Tibial nerve (tissue), 4 donors: ENCODE results near the gene RPP21. TPM values are rescaled to one million over a fixed set of nuclear protein-coding genes. Genes with fewer than 3 reads are reported as not detected.
"Not testable (repeated sequence)": the region's sequence is repeated elsewhere in the genome, so short reads cannot be mapped to it uniquely, and the experiment has no call there.

Experiments
- DNase-seq, 2 donors: peaks; one replicate each; pipeline ENCODE4 v3.0.0-alpha.2; 2019; ENCODE audit warnings: low spot score in 2 of 2
- H3K27ac ChIP-seq, 4 donors: fragments of 200-600 bp; sonication (generic) in 3 of 4; one replicate each; pipeline ENCODE4 v1.5.1; 2017 to 2019; ENCODE audit warnings: mild to moderate bottlenecking in 1 of 4
- H3K27me3 ChIP-seq, 2 donors: fragments of 200-600 bp; sonication (generic) in 1 of 2; one replicate each; pipeline versions ENCODE4 v1.5.1 to v1.6.0; 2017 to 2019
- H3K36me3 ChIP-seq, 3 donors: fragments of 200-600 bp; sonication (generic); one replicate each; pipeline ENCODE4 v1.5.1; 2018 to 2019
- H3K4me1 ChIP-seq, 4 donors: fragments of 200-600 bp; sonication (generic) in 3 of 4; one replicate each; pipeline ENCODE4 v1.5.1; 2017 to 2019
- H3K4me3 ChIP-seq, 4 donors: fragments of 200-600 bp; sonication (generic) in 3 of 4; one replicate each; pipeline ENCODE4 v1.5.1; 2017 to 2019; ENCODE audit warnings: mild to moderate bottlenecking in 1 of 4, moderate library complexity in 1 of 4
- H3K9me3 ChIP-seq, 4 donors: fragments of 200-600 bp; sonication (generic) in 3 of 4; one replicate each; pipeline ENCODE4 v1.5.1; 2017 to 2019
- EP300 ChIP-seq, 2 donors: sonication (generic); formaldehyde crosslinking; IDR thresholded peaks; one replicate each; pipeline ENCODE4 v1.6.1; 2017; ENCODE audit warnings: antibody characterized with exemption in 2 of 2, mild to moderate bottlenecking in 1 of 2
- POLR2A ChIP-seq, 2 donors: fragments of 450-650 bp; IDR thresholded peaks; one replicate each; pipeline ENCODE4 v1.6.1; 2017; ENCODE audit warnings: antibody characterized with exemption in 2 of 2, mild to moderate bottlenecking in 2 of 2, moderate library complexity in 2 of 2
- WGBS, 2 donors: methylation state at CpG; one replicate each; pipeline ENCODE4 v1.1.5; 2018; 5-methylcytosine and 5-hydroxymethylcytosine counted together
- total RNA-seq, 4 donors: library from RNA; depleted of rRNA; stranded (reverse); fragments of >200 nt; gene quantifications; one replicate each; pipeline ENCODE4 v1.1.0, GENCODE V29; 2016
- TF ChIP-seq, protein P1 (sequence below), 5 experiments: fragments of 200-600 bp in 3 of 5; fragments of 450-650 bp in 2 of 5; sonication (generic) in 3 of 5; IDR thresholded peaks; one replicate each; pipeline ENCODE4 v1.5.1; 2016 to 2019; ENCODE audit warnings: antibody characterized with exemption in 5 of 5, mild to moderate bottlenecking in 3 of 5, moderate library complexity in 2 of 5

RPP21 gene
- total RNA-seq, 4 donors from 2014 or later, result 48.6 to 120 (median 97.0) TPM

- Histone ChIP-seq H3K4me3 (no peak overlapping the region), H3K27ac (no peak overlapping the region), H3K4me1 (peaks cover 0 to 8% (median 5%) of the 10 kb centered on the region in 4 donors), H3K9me3 (peaks cover 0 to 4% (median 0%) of the 10 kb centered on the region in 4 donors), H3K36me3 (no peaks in the 10 kb centered on the region), H3K27me3 (peaks cover 0 to 76% of the 10 kb centered on the region in 2 donors)
- no peak for DNase-seq
- 57 to 60% methylated on average over 5 of the region's 5 CpGs for WGBS, 2 donors
- no peak for TF ChIP-seq EP300 (IDR thresholded peaks at IDR 0.05)
- no peak for TF ChIP-seq POLR2A (IDR thresholded peaks at IDR 0.05)
- TF ChIP-seq, protein P1, sequence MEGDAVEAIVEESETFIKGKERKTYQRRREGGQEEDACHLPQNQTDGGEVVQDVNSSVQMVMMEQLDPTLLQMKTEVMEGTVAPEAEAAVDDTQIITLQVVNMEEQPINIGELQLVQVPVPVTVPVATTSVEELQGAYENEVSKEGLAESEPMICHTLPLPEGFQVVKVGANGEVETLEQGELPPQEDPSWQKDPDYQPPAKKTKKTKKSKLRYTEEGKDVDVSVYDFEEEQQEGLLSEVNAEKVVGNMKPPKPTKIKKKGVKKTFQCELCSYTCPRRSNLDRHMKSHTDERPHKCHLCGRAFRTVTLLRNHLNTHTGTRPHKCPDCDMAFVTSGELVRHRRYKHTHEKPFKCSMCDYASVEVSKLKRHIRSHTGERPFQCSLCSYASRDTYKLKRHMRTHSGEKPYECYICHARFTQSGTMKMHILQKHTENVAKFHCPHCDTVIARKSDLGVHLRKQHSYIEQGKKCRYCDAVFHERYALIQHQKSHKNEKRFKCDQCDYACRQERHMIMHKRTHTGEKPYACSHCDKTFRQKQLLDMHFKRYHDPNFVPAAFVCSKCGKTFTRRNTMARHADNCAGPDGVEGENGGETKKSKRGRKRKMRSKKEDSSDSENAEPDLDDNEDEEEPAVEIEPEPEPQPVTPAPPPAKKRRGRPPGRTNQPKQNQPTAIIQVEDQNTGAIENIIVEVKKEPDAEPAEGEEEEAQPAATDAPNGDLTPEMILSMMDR (IDR thresholded peaks at IDR 0.05), result no peak
Observed at GRCh38 chr6:30359276-30359675, 14.3 kb downstream of the RPP21 start.

GRCh38 chr6:30360139-30360538 lies 15.2 kb downstream of the RPP21 start:
- TF ChIP-seq EP300 (IDR thresholded peaks at IDR 0.05), result no peak
- TF ChIP-seq, protein P1 (IDR thresholded peaks at IDR 0.05), result no peak
- TF ChIP-seq POLR2A (IDR thresholded peaks at IDR 0.05), result no peak
- Histone ChIP-seq H3K27ac (no peak overlapping the region), H3K36me3 (no peaks in the 10 kb centered on the region), H3K9me3 (peaks cover 0 to 4% (median 0%) of the 10 kb centered on the region in 4 donors), H3K27me3 (peaks cover 0 to 81% of the 10 kb centered on the region in 2 donors), H3K4me1 (peaks cover 0 to 8% (median 5%) of the 10 kb centered on the region in 4 donors), H3K4me3 (no peak overlapping the region)
- WGBS, 2 donors, result 53 to 58% methylated on average over 13 of the region's 13 CpGs
- no peak for DNase-seq

GRCh38 chr6:30361661-30362060 lies 16.7 kb downstream of the RPP21 start:
- Histone ChIP-seq H3K4me1 (peaks cover 0 to 8% (median 5%) of the 10 kb centered on the region in 4 donors), H3K27me3 (peaks cover 0 to 77% of the 10 kb centered on the region in 2 donors), H3K36me3 (no peaks in the 10 kb centered on the region), H3K9me3 (peaks cover 0 to 4% (median 0%) of the 10 kb centered on the region in 4 donors), H3K4me3 (no peak overlapping the region), H3K27ac (no peak overlapping the region)
- no peak for DNase-seq
- WGBS, 2 donors, result 88 to 93% methylated on average over 2 of the region's 2 CpGs
- TF ChIP-seq, protein P1 (IDR thresholded peaks at IDR 0.05), result no peak
- TF ChIP-seq EP300 (IDR thresholded peaks at IDR 0.05), result no peak
- no peak for TF ChIP-seq POLR2A (IDR thresholded peaks at IDR 0.05)

GRCh38 chr6:30363459-30363858 lies 18.5 kb downstream of the RPP21 start:
- H3K9me3 ChIP-seq, result peaks cover 0 to 8% (median 0%) of the 10 kb centered on the region in 4 donors
- WGBS, 2 donors, result 72 to 78% methylated on average over 2 of the region's 2 CpGs
- no peak overlapping the region for H3K27ac ChIP-seq
- no peak overlapping the region for H3K4me3 ChIP-seq
- no peaks in the 10 kb centered on the region for H3K36me3 ChIP-seq
- DNase-seq, result no peak
- peaks cover 0 to 72% of the 10 kb centered on the region in 2 donors for H3K27me3 ChIP-seq
- H3K4me1 ChIP-seq, result no peaks in the 10 kb centered on the region
- no peak for TF ChIP-seq EP300 (IDR thresholded peaks at IDR 0.05)

DNA sequence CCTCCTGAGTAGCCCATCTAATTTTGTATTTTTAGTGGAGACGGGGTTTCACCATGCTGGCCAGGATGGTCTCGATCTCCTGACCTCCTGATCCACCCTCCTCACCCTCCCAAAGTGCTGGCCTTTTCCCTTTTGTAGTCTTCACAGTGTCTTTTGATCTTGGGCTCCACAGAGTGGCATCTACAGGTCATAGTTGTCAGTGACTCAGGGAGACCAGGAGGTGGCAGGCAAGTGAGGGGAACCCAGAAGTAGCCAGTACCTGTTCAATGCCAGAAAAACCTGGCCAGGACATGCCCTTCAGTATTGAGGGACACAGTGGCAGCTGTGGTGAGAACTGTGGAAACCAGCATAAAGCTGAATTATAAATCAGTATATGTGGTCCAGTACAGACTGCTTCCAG lies 19.6 kb downstream of the RPP21 start:
- no peaks in the 10 kb centered on the region for H3K36me3 ChIP-seq
- no peak for DNase-seq
- WGBS, 2 donors, result 74 to 81% methylated on average over 2 of the region's 2 CpGs
- H3K27ac ChIP-seq, result no peak overlapping the region
- H3K4me3 ChIP-seq, result no peak overlapping the region
- peaks cover 0 to 9% (median 0%) of the 10 kb centered on the region in 4 donors for H3K9me3 ChIP-seq
- H3K4me1 ChIP-seq, result no peaks in the 10 kb centered on the region
- no peak for TF ChIP-seq POLR2A (IDR thresholded peaks at IDR 0.05)
- TF ChIP-seq EP300 (IDR thresholded peaks at IDR 0.05), result no peak
- TF ChIP-seq, protein P1 (IDR thresholded peaks at IDR 0.05), result no peak
- H3K27me3 ChIP-seq, result peaks cover 0 to 62% of the 10 kb centered on the region in 2 donors

DNA sequence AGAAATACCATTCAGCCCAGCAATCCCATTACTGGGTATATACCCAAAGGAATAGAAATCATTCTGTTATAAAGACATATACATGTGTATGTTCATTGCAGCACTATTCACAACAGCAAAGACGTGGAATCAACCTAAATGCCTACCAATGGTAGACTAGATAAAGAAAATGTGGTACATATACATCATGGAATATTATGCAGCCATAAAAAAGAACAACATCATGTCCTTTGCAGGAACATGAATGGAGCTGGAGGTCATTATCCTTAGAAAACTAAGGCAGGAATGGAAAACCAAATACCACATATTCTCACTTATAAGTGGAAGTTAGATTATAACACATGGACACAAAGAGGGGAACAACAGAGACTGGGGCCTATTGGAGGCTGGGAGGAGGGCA lies 24.3 kb downstream of the RPP21 start:
- not testable (repeated sequence) for H3K4me1 ChIP-seq, H3K4me3 ChIP-seq, H3K27ac ChIP-seq, H3K36me3 ChIP-seq, DNase-seq, H3K9me3 ChIP-seq
- 21 to 44% methylated on average over 1 of the region's 1 CpG for WGBS, 2 donors
- peaks cover 0 to 23% of the 10 kb centered on the region in 2 donors for H3K27me3 ChIP-seq
